GM12873 (cell line): ENCODE results near the gene CPED1.

Experiments used
- TF ChIP-seq, protein P1 (sequence below): IDR thresholded peaks from 2 replicates; pipeline ENCODE4 v1.5.1; 2012; ENCODE audit warnings: low read depth, mild to moderate bottlenecking, moderate library complexity, low read length, control low read depth; ENCODE audit not compliant: insufficient read depth; ENCODE audit errors: missing control alignments

CPED1 gene

DNA sequence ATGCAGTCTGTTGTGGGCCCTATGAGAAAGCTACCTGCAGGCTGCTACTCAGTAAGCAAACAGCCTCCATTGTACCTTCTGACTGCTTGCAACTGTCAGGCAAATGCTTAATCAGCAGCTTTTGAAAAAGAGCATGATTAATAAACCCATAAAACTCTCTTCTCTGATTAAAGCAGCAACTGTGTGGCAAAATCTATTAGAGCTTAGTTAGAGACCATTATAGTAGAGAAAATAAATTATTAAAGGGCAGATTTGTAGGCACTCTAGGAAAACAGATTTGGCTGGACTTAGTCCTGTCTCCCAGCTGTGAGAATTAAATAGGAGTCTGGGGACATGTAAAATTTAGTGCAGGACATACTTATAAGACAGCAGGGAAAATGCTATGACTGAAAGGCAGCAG lies 207.8 kb downstream of the CPED1 start:
- TF ChIP-seq, protein P1, sequence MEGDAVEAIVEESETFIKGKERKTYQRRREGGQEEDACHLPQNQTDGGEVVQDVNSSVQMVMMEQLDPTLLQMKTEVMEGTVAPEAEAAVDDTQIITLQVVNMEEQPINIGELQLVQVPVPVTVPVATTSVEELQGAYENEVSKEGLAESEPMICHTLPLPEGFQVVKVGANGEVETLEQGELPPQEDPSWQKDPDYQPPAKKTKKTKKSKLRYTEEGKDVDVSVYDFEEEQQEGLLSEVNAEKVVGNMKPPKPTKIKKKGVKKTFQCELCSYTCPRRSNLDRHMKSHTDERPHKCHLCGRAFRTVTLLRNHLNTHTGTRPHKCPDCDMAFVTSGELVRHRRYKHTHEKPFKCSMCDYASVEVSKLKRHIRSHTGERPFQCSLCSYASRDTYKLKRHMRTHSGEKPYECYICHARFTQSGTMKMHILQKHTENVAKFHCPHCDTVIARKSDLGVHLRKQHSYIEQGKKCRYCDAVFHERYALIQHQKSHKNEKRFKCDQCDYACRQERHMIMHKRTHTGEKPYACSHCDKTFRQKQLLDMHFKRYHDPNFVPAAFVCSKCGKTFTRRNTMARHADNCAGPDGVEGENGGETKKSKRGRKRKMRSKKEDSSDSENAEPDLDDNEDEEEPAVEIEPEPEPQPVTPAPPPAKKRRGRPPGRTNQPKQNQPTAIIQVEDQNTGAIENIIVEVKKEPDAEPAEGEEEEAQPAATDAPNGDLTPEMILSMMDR, result no peak

DNA sequence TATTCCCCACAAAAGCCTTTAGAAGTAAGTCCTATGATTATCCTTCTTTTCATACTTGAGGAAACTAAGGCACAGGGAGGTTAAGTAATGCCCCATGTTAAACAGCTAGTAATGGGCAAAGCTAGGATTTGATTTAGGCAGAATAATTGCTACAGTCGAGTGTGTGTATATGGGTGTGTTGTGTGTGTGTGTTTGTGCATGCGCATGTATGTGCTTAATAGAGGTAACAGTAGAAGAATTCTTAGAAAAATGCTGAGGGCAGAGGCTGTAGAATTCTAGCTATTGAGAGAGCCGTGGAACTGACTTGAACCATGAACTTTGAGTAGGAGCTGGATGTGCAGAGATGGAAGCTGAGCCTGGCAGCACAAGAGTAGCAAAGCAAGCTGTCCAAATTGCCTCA lies 208.9 kb downstream of the CPED1 start:
- TF ChIP-seq, protein P1, result no peak

DNA sequence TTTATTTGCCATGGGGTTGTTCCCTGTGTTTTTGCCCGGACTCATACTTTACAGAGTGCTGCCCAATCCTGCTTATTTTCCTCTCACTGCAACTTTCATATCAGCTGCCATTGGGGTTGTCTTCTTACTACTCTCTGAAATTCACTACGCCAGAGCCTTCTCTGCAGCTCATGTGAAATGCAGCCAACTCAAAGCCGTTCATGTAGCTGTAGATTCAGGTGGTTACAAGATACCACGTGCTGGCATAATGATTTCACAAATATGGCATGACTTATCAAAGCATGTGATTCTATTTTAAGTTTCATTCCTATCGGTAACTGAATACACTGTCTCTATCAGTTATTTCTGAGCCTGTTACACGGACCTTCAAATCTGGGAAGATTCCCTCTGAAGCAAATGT lies 210.0 kb downstream of the CPED1 start:
- TF ChIP-seq, protein P1, result no peak

DNA sequence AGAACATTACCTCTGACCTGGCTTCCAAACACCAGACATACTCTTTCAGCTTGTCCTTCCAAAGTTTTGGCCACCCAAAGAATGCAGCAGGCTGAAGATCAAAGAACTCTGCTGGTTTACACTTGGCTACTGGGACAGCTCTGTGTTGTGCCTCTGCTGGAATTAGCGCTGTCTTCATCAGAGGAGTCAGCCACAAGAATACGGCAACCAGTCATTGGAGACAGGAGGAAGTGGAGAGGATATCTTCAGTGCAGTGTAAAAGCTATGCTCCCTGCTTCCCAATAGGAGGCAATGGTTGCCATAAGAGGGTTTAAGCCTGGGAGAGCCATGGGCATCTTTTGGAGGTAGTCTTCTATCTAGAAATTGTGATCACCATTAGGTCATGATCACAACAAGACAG lies 213.6 kb downstream of the CPED1 start:
- TF ChIP-seq, protein P1, result no peak

DNA sequence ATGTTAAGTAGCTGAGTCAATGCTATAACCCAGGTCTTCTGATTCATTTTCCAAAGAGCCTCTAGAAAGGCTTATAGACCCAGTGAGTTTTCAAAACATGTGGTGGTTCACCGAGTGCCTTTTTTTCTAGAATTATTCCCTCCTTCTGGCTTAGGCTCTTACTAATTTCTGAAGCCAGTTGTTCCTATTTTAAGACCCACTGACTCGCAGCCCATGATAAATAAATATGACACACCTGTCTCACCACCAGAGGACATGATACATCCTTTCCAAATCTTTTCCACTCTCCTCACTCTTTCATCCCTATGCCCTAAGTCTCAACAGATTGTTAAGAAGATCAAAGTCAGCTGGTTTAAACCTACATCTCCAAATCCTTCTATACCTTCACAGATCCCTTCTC lies 214.3 kb downstream of the CPED1 start:
- TF ChIP-seq, protein P1, result no peak

DNA sequence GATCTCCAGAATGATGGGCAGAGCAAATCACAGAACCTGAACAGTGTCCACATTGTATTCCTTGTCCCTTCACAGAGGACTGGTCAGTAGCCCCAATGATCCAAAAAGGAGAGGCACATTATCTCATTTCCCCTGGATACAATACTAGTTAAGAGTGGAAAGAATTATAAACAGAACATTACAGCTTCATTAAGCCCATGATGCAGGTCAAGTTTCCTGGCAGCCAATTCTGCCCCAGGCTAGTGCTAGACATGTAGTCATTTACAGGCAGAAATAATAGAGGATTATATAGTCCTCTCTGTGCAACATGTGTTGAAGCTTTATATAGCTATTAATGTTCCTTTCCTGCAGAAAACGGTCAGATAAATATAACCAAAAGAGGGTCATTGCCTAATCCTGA lies 216.0 kb downstream of the CPED1 start:
- TF ChIP-seq, protein P1, result no peak

DNA sequence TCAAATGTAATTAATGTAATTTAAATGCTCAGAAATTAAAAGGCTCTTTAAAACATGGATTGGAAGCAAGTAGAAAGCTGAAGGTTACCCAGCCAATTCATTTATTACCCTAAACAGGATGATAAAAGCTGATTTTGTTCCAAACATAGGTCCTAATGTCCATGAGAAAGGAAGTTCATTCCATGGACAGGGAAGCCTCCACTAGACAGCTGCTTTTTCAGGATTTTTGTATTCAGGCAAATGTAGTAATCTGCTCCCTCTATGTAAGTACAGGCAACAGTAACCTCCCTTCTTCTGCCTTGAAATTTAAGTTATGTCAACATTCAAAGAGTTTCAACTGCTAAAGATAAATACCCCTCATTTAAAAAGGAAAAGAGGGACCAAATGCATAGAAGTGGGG lies 217.3 kb downstream of the CPED1 start:
- TF ChIP-seq, protein P1, result no peak

DNA sequence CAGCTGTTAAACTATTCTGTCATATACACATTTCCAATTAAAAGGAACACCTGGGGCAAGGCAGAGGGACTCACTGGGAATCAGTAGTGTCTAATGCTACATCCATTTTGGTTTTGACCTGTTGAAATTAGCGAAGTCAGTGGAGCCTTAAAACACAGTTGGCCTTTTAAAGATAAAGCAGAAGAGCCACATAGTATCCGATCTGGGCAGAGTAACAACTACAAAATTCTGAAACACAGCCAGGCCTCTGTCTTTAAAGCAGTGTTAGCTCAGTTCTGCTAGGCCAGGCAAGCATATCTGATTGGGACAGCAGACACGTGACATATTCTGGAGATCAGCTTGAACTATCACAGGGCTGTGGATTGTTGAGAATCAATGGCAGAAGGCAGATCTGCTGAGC lies 222.7 kb downstream of the CPED1 start:
- TF ChIP-seq, protein P1, result no peak
